ENCODE results near the gene MYEOV.

MYEOV gene

DNA sequence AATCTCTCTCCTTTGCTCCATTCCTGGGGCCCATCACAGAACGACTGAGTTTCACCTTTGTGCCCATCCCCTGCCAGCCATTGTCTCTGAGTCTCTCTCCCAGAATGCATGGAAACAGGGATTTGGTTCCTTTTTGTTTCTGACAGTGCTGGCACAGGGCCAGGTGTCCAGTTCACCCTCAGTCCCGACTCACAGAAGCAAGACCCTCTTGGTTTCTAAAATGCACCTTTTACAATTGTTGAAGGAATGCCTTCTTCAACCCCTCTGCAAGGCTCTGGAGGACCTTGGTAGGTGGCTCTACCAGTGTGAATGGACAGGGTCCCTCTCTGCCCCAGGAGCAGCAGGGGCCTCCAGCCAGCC, 5.1 kb upstream of the MYEOV start:
- no peak for DNase-seq

DNA sequence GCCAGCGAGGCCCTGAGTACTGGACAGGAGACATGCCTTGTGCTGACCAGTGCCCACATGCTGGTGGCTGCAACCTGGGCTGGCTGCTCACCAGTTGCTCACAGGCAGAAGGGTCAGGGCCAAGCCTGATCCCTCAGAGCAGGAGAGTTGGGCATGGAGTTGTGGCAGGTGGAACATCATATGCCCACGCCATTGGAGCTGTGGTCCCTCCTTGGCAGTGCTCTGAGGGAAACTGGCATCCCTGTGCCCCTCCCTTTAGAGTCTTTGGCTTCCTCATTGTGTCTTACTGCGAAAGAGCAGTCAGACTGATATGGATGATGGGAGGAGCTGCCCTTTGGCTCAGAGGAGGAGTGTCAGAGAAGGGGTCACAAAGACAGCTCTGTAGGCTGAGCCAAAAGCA, 3.1 kb upstream of the MYEOV start:
- no peak for DNase-seq

DNA sequence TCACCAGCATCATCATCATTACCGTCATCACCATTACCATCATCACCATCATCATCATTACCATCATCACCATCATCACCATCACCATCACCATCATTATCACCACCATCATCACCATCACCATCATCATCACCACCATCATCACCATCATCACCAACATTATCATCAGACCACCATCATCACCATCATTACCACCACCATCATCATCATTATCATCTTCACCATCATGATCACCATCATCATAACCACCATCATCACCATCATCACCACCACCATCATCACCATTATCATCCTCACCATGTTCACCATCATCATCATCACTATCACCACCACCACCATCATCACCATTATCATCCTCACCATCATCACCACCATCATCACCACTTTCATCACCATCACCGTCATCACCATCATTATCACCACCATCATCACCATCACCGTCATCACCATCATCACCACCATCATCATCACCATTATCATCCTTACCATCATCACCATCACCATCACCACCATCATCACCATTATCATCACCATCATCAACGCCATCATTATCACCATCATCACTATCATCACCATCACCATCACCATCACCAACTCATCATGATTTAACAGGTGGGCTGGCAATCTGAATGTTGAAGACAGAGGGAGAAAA, 2.4 kb upstream of the MYEOV start:
- no peak for DNase-seq

DNA sequence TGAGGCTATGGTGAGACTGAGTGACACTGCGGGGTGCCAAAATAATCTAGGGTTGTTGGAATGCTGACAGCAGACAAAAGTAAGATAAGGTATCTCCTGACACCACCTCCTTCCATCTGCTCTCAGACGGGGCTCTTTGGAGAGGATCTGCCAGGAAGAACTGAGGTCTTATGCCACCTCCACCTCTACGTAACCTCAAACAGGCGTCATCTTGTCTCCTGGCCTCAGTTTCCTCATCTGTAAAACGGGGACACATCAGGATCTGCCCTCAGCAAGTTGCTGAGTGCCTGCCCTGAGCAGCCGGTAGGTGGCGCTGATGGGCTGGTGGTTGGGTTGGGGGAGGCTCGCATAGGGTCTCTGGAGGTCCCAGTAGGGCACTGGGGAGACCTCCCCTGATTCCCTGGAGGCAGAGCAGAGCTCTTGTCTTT, 1.7 kb upstream of the MYEOV start:
- peak; percentile 35 for DNase-seq

DNA sequence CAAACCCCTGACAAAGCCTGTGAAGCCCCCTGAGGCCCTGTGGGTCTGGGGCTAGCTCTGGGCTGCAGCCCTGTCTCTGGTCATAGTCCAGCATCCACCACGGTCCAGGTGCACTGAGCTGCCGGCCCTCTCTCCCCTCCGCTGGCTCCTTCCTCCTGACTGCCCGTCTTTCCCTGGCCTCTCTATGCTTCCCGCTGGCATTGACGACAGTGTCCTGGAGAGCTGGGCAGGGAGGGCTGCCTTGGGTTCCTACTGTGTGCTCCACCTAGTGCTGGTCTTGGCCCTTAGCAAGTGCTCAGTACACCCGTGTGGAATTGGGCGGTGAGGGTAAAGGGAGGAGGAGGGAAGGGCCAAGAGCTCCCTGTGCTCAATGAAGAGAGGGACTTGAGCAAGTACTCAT, 868 bp upstream of the MYEOV start:
- no peak for DNase-seq

DNA sequence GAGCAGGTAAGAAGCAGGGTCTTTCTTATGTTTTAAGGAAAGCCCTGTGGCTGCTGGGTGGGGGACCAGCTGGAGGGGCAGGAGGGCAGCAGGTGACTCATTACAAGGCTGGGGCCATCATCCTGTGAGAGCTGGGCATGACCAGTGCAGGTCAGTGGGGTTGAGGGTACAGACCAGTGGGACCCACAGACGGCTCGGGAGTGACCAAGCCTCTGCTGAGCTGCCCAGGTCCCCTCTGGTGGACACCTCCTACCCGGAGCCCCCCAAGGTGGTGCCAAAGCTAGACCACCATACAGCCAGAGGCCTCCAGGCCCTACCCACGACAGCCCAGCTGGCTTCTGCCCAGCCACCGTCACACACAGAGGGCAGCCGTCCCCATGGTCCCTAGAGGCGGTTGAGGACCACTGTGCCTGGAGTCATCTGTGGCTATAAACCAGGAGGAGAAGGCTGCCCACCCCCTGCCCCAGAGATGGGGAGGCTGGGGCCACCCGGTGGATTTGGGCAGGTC, 670 bp downstream of the MYEOV start:
- DNase-seq, result no peak

DNA sequence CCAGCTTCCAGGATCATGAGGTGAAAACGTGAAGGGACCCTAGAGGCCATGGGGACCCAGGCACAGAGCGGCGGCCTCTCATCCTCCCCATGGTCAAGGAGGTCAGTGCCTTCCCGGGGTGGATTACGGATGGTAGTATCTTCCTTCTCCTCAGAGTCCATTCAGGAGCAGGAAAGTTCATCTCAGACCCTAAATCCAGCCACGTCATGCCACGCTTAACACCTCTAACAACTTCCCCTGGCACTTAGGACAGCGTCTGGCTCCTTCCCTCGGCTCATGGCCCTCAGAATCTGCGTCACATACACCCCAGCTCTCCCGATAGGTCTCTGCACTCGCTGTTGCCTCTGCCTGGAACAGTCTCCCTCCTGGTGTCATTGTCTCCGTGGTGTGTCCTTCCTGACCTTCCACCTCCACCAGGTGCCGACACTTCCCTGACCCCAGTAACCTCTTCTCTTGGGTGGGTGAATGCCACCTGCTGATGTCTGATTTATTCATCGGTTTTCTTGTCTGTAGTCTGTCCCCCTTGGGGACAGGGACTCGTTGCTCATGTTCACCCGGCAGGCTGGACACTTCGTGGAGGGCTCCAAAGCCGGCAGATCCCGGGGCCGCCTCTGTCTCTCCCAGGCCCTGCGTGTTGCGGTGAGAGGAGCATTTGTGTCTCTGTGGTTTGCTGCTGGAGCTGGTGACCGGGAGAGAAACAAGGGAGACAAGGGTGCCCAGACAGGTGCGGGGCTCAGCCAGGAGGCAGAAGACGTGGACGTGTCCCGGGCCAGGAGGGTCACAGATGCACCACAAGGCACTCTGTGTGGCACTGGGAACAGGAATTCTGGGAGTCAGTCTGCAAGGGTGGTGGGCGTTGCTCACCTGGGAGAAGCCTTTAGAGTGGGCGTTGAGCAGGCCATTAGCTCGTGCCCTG, 1.4 kb downstream of the MYEOV start:
- DNase-seq, result no peak

DNA sequence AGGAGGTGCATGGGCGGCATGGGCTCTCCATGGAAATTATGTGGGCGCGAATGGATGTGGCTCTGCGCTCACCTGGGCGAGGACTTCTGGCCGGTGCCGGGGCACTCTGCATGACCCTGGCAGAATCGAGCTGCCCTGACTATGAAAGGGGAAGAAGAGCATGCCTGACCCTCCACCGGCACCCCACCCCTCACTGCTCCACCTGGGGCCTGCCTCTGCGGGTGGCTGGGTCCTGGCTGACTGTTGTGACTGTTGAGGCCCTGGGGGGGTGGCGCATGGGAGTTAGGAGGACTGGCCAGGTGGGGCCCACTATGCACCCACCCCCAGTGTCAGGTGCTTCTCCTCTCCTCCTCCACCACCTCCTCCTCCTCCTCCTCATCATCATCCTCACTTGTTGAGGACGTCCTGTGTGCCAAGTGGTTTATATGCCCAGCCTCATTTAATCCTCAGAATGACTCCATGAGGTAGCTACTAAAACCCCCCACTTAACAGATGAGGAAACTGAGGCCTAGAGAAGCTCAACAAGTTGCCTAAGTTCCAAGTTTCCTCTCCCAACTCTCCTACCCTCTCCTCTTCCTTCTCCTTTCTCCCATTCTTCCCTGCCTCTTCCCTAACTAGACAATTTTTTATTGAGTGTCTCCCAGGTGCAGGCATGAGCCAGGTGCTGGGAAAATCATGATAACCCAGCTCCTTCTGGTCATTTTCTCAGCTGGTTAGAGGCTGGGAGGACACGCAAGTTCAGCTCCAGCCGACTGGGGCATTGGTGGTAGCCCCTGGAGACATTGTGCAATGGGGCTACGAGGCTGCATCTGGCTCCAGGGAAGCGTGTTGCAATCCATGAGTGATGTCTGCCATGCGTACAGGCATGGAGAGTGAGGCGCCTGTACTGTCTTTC, 2.3 kb downstream of the MYEOV start:
- DNase-seq, result no peak

DNA sequence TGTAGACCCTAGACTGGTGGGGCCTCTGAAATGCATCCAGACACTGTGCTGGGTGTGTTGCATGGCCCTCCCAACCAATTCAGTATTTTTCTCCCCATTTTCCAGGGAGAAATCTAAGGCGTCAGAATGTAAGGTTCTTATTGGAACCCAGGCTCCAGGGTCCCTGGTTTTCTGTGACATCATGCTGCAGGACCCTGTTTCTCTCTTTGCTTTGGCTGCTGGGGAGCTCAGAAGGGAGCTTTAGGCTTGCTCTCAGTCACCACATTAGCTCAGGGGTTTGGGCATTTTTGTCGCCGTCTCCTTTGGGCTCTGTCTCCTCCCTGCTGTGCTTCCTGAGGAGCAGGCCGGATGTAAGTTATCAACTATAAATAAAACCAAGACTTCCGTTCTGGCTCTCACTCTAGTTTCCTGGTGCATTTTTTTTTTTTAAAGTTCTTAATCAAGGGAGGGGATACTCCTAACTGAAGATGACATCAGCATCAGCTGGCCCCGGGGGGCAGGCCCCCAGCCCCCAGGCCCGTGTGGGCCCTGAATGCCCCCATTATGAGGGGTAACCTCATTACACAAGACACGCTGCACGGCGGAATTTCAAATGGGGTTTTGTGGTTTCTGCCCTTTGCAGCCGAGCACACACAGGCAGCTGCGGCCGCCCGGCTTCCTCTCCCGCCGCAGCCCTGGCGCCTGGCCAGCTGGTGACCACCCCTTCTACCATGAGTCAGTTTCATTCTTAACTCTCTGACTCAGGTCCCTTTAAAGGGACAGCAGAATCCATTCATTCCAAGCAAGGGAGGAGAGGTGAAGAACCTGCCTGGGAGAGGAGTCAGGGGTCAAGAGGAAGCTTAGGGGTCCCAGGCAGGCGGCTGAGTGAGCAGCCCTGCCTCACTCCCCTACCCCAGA, 3.2 kb downstream of the MYEOV start:
- peak; percentile 82 for DNase-seq

DNA sequence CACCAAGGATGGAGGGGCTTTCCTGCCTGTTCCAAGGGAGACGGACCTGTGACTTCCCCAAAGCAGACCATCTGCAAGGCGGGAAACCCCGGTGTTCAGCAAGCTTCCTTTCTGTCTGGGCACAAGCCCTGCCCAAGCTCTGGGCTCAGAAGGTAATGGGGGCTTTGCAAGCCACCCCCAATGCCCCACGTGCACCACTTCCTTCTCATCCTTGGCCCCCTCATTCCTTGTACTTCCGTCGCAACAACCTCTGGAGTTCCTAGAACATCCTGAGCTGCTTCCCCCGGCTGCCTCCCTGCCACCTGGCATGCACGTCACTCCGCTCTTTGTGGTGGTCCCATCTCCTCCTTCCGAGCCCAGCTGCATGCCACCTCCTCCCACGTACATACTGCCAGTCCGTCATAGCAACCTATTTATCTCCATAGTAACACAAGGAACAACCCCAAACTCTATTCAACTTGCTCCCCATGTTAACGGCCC, 3.9 kb downstream of the MYEOV start:
- DNase-seq, result peak; percentile 39

DNA sequence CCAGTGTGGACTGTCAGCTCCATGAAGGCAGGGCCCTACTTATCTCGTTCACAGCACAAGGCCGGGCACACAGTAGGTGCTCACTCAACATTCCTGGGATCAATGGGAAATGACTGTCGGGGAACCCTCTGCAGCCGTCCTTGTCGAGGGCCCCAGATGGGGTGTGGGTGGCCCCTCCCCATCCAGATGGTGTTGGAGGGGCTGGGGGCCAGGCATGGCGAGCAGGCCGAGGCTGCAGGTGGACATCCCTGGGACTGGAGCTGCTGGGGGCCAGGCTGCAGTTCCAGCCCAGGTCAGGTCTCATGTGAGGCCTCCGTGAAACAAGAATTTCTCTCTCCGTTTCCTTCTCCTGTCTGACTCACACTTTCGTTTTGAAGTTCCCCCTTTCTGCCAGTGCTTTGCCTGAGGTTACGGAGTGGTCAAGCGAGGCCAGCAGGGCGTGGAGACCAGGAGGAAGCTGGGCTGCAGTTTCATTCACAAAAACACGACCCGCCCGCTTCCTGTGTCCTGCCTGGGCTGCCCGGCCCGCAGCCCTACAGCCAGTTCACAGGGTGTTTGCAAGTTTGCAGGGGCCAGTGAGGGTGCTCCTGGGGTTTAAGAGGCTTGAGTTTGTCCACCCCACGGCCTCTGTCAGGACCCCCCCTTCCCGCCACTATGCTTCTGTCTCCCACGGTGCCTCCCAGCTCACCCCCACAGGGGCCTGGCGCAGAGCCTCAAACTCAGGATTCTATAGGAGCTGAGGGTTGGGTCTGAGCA, 4.5 kb downstream of the MYEOV start:
- no peak for DNase-seq

DNA sequence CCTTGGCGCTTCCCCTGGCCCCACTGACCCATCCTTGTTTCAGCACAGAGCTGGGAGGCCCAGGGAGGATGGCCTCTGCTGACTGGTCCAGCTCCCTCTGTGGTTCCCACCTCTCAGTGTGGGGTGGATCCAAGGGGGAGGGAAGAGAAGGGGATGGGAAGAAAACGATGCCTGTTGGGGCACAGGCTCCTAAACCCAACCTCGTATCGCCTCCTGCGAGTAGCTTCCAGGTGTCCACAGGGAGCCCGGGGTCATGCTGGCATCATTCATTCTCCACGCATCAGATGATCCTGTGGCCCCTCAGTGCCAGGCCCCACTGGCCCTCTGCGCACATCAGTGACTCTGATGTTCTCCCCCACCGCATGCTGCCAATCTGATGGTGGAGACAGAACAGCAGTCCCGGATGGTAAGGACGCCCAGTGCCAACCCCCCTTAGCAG, 5.1 kb downstream of the MYEOV start:
- DNase-seq, result no peak

DNA sequence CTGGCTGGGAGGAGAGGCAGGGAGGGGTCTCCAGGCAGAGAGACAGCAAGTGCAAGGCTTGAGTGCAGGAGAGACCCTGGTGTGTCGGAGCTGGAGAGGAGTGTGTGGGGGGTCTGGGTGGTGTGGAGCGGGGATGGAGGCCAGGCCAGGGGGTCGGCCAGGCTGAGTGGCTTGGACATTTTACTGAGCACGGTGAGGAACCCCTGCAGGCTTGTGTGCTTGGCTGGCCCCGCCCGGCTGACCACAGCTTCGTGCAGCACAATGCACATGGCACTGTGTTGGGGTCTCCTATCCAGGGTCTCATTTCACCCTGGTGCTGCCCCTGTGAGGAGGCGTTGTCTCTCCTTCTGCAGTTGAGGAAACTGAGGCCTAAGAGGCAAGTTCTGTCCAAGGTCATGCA, 5.6 kb downstream of the MYEOV start:
- DNase-seq, result no peak

DNA sequence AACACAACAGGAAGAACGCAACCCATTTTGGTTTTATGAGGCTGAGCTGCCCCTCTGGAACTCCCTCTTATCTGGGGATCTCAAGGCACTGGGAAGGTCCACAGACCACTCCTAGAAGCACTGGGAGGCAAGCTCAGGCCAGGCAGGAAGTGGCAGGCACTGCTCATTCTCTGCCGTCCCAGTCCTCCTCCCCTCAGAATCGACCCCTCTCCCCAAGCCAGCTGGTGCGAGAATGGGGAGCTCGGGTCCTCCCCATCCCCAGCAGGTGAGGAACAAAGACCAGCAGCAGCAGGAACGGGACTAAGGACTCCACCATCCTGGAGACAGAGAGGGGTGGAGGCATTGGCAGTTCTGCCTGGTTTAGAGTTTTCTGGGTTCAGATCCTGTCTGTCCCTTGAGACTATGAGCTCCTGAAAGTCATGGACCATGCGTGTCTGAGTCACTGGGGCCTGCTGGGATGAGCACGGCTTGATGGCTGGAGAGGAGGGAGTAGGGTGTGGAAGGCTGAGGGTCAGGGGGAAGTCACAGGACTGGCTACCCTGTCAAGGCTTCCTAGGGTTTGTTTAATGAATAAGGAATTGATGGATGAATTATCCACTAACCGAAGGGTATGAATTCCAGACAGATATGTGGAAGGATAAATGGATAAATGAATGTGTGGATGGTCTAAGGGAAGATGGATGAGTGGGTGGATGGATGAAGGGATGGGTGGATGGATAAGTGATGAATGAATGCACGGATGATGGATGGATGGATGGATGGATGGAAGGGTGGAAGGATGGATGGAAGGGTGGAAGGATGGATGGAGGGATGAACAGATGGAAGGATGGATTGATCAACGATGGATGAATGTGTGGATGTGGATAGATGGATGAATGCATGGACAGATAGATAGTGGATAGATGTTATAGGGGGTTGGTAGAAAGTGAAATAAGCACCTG, 6.4 kb downstream of the MYEOV start:
- no peak for DNase-seq

DNA sequence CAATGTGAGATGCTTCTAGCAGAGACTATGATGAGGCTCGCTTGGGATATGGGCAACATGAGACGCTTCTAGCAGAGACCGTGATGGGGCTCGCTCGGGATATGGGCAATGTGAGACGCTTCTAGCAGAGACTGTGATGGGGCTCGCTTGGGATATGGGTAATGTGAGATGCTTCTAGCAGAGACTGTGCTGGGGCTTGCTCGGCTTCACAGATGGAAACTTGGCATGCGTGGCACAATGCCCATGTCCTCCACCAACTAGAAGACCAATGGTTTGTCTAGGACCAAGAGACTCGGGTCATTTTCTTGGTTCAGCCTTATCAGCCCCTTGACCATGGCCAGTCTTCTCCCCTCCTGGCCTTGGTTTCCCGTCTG, 7.1 kb downstream of the MYEOV start:
- DNase-seq, result no peak

DNA sequence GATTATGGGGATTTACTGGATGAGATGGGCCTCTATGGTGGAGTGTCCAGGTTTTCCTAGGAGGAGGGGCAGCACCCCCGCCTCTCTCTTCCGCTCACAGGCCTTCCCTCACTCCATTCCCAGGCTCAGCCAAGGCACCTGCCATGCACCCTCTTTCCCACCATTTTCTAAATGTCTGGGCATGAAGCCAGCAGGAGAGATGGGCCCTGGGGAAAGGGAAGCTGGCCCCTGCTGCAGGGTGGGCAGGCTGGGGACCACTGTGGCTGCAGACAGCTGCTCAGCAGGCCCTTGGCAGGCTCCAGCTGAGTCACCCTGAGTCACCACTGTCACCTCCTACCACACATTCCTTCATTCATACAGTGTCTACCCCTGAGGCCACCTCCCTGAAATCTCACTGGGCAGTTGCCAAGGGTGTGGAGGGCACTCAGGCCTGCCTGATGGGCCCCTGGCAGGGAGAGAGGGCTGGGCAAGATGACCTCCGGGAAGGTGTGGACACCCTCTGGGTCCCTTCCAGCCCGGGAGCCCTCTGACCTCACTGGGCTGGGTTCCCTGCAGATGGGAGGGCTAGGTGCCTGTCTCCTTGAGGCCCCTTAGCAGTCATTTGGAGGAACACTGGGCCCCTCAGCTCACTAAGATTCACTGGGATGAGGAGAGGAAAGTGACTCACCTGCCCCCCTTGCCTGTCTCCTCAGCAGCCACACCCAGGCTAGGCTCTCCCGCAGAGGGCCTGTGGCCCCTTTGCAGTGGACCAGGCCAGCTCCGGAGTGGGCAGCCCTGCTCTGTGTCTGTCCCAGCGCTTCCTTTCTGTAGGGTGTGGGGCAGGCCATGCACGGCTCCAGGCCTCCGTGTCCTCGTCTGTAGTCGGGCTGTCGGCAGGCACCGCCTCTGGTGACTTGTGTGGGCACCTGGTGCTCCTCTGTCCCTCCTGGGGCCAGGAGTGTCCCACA, 7.8 kb downstream of the MYEOV start:
- peak; percentile 40 for DNase-seq

DNA sequence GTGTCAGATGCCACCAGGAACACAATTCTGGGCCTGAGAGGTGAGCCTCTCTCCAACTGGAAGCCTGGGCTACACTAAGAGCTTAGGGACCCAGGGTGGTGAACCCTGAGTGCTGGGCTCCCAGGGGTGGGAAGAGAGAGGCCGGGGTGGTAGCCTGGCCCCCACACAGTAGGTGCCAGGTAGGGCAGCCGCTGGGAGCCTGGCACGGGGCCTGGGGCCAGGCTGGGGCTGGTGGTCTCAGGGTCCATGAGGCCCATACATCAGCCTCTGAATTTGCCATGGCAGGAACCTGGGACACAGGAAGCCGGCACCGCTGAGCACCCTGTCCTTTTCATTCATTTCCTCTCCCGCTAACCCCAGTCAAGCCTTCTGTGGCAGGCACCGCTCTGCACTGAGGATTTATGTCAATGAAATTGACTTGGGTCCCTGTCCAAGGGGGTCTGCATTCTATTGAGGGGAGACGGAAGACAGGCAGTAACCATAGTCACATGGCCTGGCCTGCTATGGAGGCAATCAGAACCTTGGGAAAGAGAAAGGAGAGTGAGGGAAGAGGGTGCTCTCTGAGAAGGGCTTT, 8.6 kb downstream of the MYEOV start:
- no peak for DNase-seq

DNA sequence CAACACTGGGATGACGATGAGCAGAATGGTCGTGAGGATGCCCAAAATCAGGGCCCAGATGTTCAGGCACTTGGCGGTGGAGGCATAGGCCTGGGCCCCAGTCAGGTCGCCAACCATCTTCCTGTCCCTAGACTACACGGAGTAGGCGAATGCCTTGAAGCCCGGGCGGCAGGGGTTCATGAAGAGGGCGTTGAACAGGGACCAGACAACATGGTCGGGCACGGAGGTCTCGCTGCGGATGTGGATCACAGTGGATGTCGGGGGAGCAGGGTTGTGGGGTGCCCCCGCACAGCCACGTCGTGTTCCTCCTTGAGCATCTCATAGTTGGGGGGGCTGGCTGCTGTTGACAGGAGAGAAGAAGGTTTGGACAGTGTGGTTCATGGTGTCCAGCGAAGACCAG, 9.5 kb downstream of the MYEOV start:
- no peak for DNase-seq

DNA sequence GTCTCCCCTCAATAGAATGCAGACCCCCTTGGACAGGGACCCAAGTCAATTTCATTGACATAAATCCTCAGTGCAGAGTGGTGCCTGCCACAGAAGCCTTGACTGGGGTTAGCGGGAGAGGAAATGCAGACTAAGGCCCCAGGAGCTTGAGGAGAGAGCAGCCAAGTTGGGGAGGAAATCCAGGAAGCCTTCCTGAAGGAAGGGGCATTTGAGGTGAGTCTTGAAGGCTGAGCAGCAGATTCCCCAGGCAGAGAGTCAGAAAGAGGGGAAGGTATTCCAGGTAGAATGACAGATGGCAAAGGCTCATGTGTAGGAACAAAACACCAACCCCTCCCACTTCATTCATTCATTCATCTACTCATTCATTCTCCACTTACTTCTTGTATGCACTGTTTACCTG, 10.3 kb downstream of the MYEOV start:
- no peak for DNase-seq

All from stimulated activated naive CD4-positive, alpha-beta T cell treated with Interleukin-2 at 50 U/mL for 16 hours (primary cell).